T-helper 2 cell treated with Interferon-gamma antibody and Interleukin-4, amounts not matched to agents 5 μg/mL and 100 μg/mL, for 36 hours (primary cell): ENCODE measurements around the gene ACKR2.
A peak's percentile ranks its signal among the peaks of the same experiment; 100 is the strongest.
"Not testable (repeated sequence)": the region's sequence is repeated elsewhere in the genome, so short reads cannot be mapped to it uniquely, and the experiment has no call there.

Source experiments
- DNase-seq: peaks from one replicate; pipeline ENCODE4 v3.0.0; 2021; ENCODE audit warnings: low spot score
- H3K27ac Mint-ChIP-seq: one replicate; pipeline ENCODE4 v1.8.0; 2021; ENCODE audit warnings: mild to moderate bottlenecking, mixed read lengths
- H3K27me3 Mint-ChIP-seq: one replicate; pipeline ENCODE4 v1.8.0; 2021; ENCODE audit warnings: low read depth, mixed read lengths
- H3K36me3 Mint-ChIP-seq: one replicate; pipeline ENCODE4 v1.8.0; 2021; ENCODE audit warnings: low read depth, mixed read lengths
- H3K4me1 Mint-ChIP-seq: one replicate; pipeline ENCODE4 v1.8.0; 2021; ENCODE audit warnings: low read depth, mixed read lengths
- H3K4me3 Mint-ChIP-seq: one replicate; pipeline ENCODE4 v1.8.0; 2022; ENCODE audit warnings: mild to moderate bottlenecking, moderate library complexity, mixed read lengths
- H3K9me3 Mint-ChIP-seq: one replicate; pipeline ENCODE4 v1.8.0; 2021; ENCODE audit warnings: mixed read lengths

Gene ACKR2

DNA sequence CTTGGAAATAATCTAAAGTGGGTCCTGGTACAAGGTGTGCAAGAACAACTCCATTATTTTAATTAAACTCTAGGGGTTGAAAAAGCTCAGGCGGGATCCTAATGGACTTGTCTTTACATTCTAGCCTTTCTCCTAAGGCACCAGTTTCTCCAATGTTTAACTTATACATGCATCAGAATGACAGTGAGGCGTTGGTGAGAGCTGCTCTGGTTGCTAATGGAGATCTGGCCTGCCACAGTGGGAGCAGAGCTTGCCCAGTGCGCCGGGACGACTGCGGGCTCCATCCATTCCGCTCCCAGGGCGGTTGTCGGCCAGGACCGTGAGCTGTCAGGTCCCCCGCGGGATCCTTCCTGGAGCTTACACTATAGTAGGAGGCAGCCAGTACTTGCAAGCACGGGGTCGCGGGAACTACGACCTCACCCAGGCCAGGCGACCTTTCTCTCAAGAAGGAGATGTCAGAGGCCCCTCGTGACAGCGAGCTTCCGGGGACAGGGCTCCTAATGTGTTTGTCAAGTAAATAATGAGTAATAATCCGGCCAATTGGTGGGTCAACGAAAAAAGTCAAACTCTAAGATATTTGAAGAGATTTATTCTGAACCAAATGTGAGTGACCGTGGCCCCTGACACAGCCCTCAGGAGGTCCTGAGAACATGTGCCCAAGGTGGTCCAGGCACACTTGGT is 4.0 kb upstream of the ACKR2 start:
- H3K27ac Mint-ChIP-seq = peak overlapping the region; percentile 26
- no peaks in the 10 kb centered on the region for H3K9me3 Mint-ChIP-seq
- peak overlapping the region; percentile 96 for H3K4me3 Mint-ChIP-seq
- peaks cover 25% of the 10 kb centered on the region for H3K4me1 Mint-ChIP-seq
- H3K36me3 Mint-ChIP-seq = peaks cover 10% of the 10 kb centered on the region
- peaks cover 28% of the 10 kb centered on the region for H3K27me3 Mint-ChIP-seq
- no peak for DNase-seq

DNA sequence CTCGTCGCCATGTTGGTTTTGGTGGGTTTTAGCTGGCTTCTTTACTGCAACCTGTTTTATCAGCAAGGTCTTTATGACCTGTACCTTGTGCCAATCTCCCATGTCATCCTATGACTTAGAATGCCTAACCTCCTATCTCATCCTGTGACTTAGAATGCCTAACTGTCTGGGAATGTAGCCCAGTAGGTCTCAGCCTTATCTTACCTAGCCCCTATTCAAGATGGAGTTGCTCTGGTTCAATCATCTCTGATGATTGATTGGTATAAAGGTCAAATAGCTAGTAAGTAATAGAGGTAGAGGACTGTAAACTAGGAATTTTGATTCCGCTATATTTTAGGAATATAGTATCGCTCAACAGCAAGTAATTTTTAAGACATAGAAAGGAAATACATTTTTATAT is 1.3 kb upstream of the ACKR2 start:
- Mint-ChIP-seq H3K4me3 (no peak overlapping the region), H3K36me3 (peaks cover 2% of the 10 kb centered on the region), H3K27me3 (peaks cover 38% of the 10 kb centered on the region), H3K4me1 (peaks cover 9% of the 10 kb centered on the region), H3K27ac (no peak overlapping the region), H3K9me3 (no peaks in the 10 kb centered on the region)
- no peak for DNase-seq

DNA sequence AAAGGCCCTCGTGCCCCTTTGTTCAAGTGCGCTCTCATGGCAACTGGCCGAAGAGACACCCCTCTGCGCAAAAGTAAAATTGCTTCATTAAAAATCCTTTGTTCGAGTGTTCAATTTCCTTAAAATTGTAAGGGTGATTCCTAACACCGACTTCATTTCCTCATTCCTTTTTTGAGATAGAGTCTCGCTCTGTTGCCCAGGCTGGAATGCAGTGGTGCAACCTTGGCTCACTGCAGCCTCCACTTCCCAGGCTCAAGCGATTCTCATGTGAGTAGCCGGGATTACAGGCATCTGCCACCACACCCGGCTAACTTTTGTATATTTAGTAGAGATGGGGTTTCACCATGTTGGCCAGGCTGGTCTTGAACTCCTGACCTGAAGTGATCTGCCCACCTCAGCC is 1.5 kb downstream of the ACKR2 start:
- not testable (repeated sequence) for H3K9me3 Mint-ChIP-seq, H3K4me1 Mint-ChIP-seq, H3K36me3 Mint-ChIP-seq, H3K4me3 Mint-ChIP-seq, DNase-seq, H3K27ac Mint-ChIP-seq
- H3K27me3 Mint-ChIP-seq = peaks cover 40% of the 10 kb centered on the region

DNA sequence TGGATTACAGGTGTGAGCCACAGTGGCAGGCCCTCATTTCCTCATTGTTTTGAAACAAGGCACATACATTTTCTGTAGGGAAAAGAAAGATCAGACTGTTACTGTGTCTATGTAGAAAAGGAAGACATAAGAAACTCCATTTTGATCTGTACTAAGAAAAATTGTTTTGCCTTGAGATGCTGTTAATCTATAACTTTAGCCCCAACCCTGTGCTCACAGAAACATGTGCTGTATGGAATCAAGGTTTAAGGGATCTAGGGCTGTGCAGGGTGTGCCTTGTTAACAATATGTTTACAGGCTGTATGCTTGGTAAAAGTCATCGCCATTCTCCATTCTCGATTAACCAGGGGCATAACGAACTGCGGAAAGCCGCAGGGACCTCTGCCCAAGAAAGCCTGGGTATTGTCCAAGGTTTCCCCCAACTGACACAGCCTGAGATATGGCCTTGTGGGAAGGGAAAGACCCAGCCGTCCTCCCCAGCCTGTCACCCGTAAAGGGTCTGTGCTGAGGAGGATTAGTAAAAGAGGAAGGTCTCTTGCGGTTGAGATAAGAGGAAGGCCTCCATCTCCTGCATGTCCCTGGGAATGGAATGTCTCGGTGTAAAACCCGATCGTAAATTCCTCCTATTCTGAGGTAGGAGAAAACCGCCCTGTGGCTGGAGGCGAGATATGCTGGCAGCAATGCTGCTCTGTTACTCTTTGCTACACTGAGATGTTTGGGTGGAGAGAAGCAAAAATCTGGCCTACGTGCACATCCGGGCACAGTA is 2.1 kb downstream of the ACKR2 start:
- not testable (repeated sequence) for DNase-seq, H3K4me1 Mint-ChIP-seq, H3K9me3 Mint-ChIP-seq, H3K4me3 Mint-ChIP-seq, H3K27ac Mint-ChIP-seq, H3K36me3 Mint-ChIP-seq
- peaks cover 34% of the 10 kb centered on the region for H3K27me3 Mint-ChIP-seq

DNA sequence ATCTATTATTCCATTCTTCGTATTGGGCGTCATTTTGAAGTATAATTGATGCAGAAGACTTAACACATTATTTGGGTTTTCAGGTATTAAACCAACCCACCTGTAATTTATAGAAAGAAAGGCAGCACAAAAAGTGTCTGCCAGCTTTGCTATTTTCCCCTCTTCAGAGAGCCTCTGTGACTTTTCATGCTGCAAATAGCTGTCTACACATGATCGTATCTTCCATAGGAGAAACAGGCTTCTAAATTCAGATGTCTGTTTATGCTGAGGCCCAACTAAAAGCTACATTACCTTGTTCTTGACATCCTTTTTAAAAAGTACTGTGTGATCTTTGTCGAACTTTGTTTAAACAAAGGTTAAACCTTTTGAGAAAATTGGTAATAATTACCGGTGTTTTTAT is 5.0 kb downstream of the ACKR2 start:
- H3K27ac Mint-ChIP-seq = no peak overlapping the region
- peaks cover 23% of the 10 kb centered on the region for H3K27me3 Mint-ChIP-seq
- no peaks in the 10 kb centered on the region for H3K9me3 Mint-ChIP-seq
- no peaks in the 10 kb centered on the region for H3K36me3 Mint-ChIP-seq
- H3K4me1 Mint-ChIP-seq = no peaks in the 10 kb centered on the region
- no peak for DNase-seq
- no peak overlapping the region for H3K4me3 Mint-ChIP-seq

DNA sequence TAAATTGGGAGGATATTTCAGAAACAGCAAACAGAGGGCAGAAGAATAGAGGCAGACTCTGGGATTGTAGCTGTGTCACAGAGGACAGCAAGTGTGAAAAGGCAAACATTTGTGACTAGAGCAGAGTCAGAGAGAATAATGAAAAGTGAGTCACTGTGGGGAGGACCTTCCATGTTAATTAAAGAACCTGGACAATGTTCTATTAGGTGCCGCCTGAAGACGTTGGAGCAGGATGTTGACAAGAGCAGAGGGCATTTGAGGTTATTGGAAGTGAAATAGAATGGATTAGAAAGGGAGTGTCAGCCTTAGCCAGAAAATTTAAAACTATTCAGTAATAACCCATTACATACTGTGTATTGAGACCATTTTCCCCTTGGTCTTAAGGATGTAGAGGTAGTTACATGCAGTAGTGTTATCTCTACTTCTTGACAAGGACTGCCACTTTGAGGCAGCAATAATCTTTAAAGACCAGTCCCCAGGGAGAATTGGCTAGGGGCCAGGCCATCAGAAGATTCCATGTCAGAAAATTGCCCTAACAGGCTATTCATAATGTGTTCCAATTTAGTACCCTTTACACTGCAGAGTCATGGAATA is 5.8 kb downstream of the ACKR2 start:
- no peaks in the 10 kb centered on the region for H3K9me3 Mint-ChIP-seq
- no peaks in the 10 kb centered on the region for H3K4me1 Mint-ChIP-seq
- no peak for DNase-seq
- no peak overlapping the region for H3K27ac Mint-ChIP-seq
- H3K36me3 Mint-ChIP-seq = no peaks in the 10 kb centered on the region
- H3K27me3 Mint-ChIP-seq = peaks cover 19% of the 10 kb centered on the region
- H3K4me3 Mint-ChIP-seq = no peak overlapping the region

DNA sequence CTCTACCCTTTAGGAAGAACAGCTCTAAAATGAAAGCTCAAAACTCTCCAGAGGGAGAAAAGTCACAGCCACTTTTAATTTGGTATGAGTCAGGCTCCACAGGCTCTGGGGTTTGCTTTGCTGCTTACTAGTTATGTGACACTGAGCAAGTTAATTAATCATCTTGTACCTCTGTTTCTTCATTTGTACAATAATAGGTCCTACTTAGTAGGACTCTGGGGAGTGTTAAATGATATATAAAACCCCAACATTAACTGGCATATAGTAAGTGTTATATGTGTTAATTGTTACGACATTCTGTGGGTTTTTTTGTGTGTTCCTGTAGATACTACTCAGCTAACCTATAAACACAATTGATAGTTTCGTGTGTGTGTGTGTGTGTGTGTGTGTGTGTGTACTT is 6.6 kb downstream of the ACKR2 start:
- peaks cover 13% of the 10 kb centered on the region for H3K27me3 Mint-ChIP-seq
- DNase-seq = no peak
- no peaks in the 10 kb centered on the region for H3K4me1 Mint-ChIP-seq

DNA sequence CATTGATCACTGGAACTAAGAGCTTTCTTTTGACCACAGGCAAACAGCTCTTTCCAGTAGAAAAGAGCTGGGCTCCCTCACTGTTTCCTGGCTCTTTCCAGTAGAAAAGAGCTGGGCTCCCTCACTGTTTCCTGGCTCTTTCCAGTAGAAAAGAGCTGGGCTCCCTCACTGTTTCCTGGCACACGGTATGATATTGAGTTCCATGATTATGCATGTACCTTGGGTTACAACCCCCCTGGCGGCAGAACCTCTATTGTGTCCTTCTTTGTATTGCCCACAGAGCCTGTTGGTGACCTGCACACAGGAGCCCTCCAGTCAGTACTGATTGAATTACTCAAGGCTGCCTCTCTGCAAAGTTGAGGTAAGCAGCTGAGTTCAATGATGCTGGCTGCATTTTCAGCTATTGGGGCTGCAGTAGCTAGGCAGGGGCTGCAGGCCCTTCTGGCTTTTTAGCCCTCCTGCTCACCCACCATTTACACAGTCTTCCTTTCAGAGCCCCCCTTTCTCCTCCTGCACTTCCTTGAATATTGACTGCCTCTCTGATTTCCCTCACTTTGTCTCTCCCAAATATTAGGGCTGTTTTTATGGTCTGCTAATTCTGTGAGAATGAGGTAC is 10.2 kb downstream of the ACKR2 start:
- Mint-ChIP-seq H3K4me1 (peaks cover 3% of the 10 kb centered on the region), H3K36me3 (no peaks in the 10 kb centered on the region), H3K27ac (no peak overlapping the region), H3K27me3 (peaks cover 8% of the 10 kb centered on the region), H3K9me3 (no peaks in the 10 kb centered on the region), H3K4me3 (no peak overlapping the region)
- no peak for DNase-seq

More for the DNA sequence above, 6.6 kb downstream of the ACKR2 start:
- no peaks in the 10 kb centered on the region for H3K9me3 Mint-ChIP-seq
- no peak overlapping the region for H3K4me3 Mint-ChIP-seq
- no peaks in the 10 kb centered on the region for H3K36me3 Mint-ChIP-seq
- no peak overlapping the region for H3K27ac Mint-ChIP-seq

DNA sequence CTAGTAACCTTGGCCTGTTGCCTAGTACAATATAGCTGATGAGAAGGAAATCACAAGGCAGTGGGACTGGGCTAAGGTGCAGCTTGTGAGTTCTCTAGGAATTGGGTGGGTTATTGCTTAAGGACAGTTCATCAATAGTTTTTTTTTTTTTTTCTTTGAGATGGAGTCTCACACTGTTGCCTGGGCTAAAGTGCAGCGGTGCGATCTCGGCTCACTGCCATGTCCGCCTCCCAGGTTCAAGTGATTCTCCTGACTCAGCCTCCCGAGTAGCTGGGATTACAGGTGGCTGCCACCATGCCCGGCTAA is 11.5 kb downstream of the ACKR2 start:
- Mint-ChIP-seq H3K9me3 (no peaks in the 10 kb centered on the region), H3K27me3 (peaks cover 4% of the 10 kb centered on the region), H3K4me3 (no peak overlapping the region), H3K36me3 (no peaks in the 10 kb centered on the region), H3K4me1 (peaks cover 3% of the 10 kb centered on the region), H3K27ac (no peak overlapping the region)
- DNase-seq = no peak

DNA sequence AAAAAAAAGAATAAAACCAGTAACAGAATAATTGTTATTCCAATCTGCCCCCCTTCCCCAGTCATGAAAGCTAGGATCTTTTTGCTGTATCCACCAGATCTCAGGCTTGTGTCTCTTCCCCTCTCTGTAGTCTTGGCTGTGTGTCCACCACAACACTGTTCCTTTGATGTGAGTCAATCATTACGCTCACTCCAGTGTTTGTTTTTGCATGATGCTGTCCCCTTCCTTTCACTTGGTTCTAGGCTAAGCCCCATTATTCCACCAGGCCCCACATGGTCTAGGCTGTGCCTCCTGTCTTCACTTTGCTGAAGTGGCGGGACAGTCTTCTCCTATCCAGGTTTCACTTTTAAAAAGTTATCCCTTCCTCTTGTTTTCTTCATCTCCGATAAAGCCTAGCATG is 13.6 kb downstream of the ACKR2 start:
- H3K4me1 Mint-ChIP-seq = peaks cover 3% of the 10 kb centered on the region
- no peak overlapping the region for H3K27ac Mint-ChIP-seq
- H3K27me3 Mint-ChIP-seq = peaks cover 22% of the 10 kb centered on the region
- H3K36me3 Mint-ChIP-seq = no peaks in the 10 kb centered on the region
- H3K9me3 Mint-ChIP-seq = no peaks in the 10 kb centered on the region
- no peak overlapping the region for H3K4me3 Mint-ChIP-seq
- DNase-seq = no peak

DNA sequence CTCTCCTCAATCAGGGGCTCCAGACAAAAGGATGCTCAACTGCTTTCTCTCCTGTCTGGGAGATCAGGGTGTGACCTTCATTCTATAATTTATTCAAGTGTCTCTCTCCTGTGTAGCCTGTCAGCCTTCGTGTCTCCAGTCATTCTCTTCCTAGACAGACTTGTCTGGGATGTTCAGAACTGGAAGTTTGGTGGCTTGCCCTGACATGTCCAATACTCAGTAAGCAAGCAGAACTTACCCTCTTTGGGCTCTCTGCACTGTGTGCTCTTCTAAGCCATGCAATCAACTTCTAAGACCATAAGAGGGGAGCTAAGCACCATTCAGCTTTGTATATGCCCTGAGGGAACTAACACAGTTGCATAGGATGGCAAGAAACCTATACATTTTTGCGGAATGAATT is 14.1 kb downstream of the ACKR2 start:
- Mint-ChIP-seq H3K4me1 (peaks cover 3% of the 10 kb centered on the region), H3K36me3 (no peaks in the 10 kb centered on the region), H3K9me3 (no peaks in the 10 kb centered on the region), H3K4me3 (no peak overlapping the region), H3K27ac (no peak overlapping the region), H3K27me3 (peaks cover 23% of the 10 kb centered on the region)
- no peak for DNase-seq

DNA sequence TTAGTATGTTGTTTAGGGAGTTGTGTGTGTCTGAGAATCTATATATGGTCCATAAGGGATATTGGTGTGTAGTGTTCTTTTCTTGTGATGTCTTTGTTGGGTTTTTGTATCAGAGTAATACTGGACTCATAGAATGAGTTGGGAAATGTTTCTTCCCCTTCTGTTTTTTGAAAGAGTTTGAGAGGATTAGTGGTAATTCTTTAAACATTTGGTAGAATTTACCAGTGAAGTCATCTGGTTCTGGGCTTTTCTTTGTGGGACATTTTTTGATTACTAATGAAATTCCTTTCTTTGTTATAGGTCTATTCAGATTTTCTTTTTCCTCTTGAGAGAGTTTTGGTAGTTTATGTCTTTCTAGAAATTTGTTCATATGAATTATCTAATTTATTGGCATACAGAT is 16.9 kb downstream of the ACKR2 start:
- no peaks in the 10 kb centered on the region for H3K9me3 Mint-ChIP-seq
- H3K27ac Mint-ChIP-seq = no peak overlapping the region
- no peaks in the 10 kb centered on the region for H3K36me3 Mint-ChIP-seq
- DNase-seq = no peak
- no peak overlapping the region for H3K4me3 Mint-ChIP-seq
- peaks cover 7% of the 10 kb centered on the region for H3K4me1 Mint-ChIP-seq
- peaks cover 25% of the 10 kb centered on the region for H3K27me3 Mint-ChIP-seq

DNA sequence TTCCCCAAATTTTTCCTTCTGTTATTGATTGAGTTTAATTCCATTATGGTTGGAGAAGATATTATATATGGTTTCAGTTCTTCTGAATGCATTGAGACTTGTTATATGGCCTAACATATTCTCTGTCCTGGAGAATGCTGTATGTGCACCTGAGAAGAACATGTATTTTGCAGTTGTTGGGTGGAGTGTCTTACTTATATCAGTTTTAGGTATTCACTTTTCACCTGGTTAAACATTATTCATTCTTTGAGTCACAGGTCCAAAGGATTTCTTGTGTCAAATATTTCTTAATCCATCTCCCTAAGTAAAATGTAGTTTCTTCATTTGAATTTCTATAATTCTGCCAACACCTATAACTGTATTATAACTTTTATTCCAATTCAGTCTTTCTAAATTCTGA is 17.8 kb downstream of the ACKR2 start:
- peaks cover 12% of the 10 kb centered on the region for H3K4me1 Mint-ChIP-seq
- no peak overlapping the region for H3K4me3 Mint-ChIP-seq
- no peak for DNase-seq
- H3K27ac Mint-ChIP-seq = no peak overlapping the region
- no peaks in the 10 kb centered on the region for H3K36me3 Mint-ChIP-seq
- peaks cover 25% of the 10 kb centered on the region for H3K27me3 Mint-ChIP-seq
- H3K9me3 Mint-ChIP-seq = no peaks in the 10 kb centered on the region

DNA sequence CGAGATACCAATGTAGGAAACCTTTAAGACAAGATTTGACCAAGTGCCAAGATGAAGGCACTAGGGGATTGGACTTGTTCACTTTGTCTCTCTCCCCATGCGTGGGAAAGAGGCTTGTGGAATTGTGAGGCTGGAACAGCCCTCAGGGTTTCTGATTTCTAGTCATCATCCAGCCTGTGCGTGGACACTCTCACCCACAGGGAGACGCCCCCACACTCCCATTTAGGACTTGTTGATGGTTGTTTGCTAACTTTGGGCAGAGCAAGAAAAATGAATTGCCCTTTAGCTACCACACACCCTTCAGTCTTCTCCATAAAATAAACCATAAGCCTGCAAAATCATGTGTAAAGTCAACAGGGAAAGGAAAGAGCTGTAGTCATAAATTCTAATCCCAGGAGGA is 18.4 kb downstream of the ACKR2 start:
- Mint-ChIP-seq H3K27ac (no peak overlapping the region), H3K36me3 (no peaks in the 10 kb centered on the region), H3K27me3 (peaks cover 25% of the 10 kb centered on the region), H3K4me3 (no peak overlapping the region), H3K9me3 (no peaks in the 10 kb centered on the region), H3K4me1 (peaks cover 12% of the 10 kb centered on the region)
- DNase-seq = no peak
